Adrenal gland (tissue), 12 donors: ENCODE data around the gene PWWP2B. TPM values are rescaled to one million over a fixed set of nuclear protein-coding genes. Genes with fewer than 3 reads are reported as not detected.
A peak's percentile ranks its signal among the peaks of the same experiment; 100 is the strongest.

ENCODE experiments used
- DNase-seq, 7 donors: peaks; one replicate each; pipeline ENCODE4 v3.0.0-alpha.2; 2019 to 2020
- H3K27ac ChIP-seq, 5 donors: fragments of 200-600 bp; sonication (generic) in 4 of 5; 1 replicate in 3 of 5; 2 replicates in 2 of 5; pipeline versions ENCODE4 v1.5.1 to v1.8.0; 2016 to 2020; ENCODE audit warnings: mild to moderate bottlenecking in 1 of 5
- H3K27me3 ChIP-seq: fragments of 200-600 bp; 2 replicates; pipeline ENCODE4 v1.8.0; 2021
- H3K36me3 ChIP-seq, 2 donors: fragments of 200-600 bp; replicated peaks in 1 of 2; 1 replicate in 1 of 2; 2 replicates in 1 of 2; pipeline versions ENCODE4 v1.5.1 to v1.8.0; 2018 to 2022
- H3K4me1 ChIP-seq, 2 donors: fragments of 200-600 bp; replicated peaks in 1 of 2; 1 replicate in 1 of 2; 2 replicates in 1 of 2; pipeline versions ENCODE4 v1.5.1 to v1.8.0; 2018 to 2021
- H3K4me3 ChIP-seq, 4 donors: fragments of 200-600 bp; sonication (generic) in 3 of 4; one replicate each; pipeline ENCODE4 v1.5.1; 2016 to 2018
- H3K9me3 ChIP-seq, 3 donors: fragments of 200-600 bp; sonication (generic) in 1 of 3; replicated peaks in 1 of 3; 1 replicate in 2 of 3; 2 replicates in 1 of 3; pipeline versions ENCODE4 v1.5.1 to v1.8.0; 2016 to 2021
- CTCF ChIP-seq, 6 experiments: fragments of 450-650 bp in 4 of 6; fragments of 200-600 bp in 2 of 6; sonication (generic) in 1 of 6; IDR thresholded peaks; 1 replicate in 5 of 6; 2 replicates in 1 of 6; pipeline versions ENCODE4 v1.5.1 to v1.8.0; 2016 to 2021; ENCODE audit warnings: antibody characterized with exemption in 6 of 6, mild to moderate bottlenecking in 2 of 6, moderate library complexity in 1 of 6
- POLR2A ChIP-seq, 2 donors: fragments of 450-650 bp; IDR thresholded peaks; one replicate each; pipeline ENCODE4 v1.6.1; 2017; ENCODE audit warnings: antibody characterized with exemption in 2 of 2, mild to moderate bottlenecking in 2 of 2, moderate library complexity in 1 of 2
- WGBS, 4 donors: extraction: QIAGEN DNeasy Blood & Tissue Kit in 2 of 4; methylation state at CpG; one replicate each; pipeline versions ENCODE4 v1.1.5 to v1.1.7; 2013 to 2017; 5-methylcytosine and 5-hydroxymethylcytosine counted together
- intact Hi-C, 2 donors: fragments of 100-400 bp; cut with DNase I; formaldehyde crosslinking; loops; one replicate each; pipeline versions ENCODE4 v1.14.1 to v1.15.0; 2022 to 2023
- polyA plus RNA-seq, 3 donors: library from polyadenylated mRNA; stranded (reverse); fragments of 200-250 nt in 2 of 3; fragments of 350-450 nt in 1 of 3; fragmentation: Illumina TruSeq in 1 of 3; extraction: RNeasy Lipid Tissue Mini Kit (QIAGEN cat#74804) in 1 of 3; gene quantifications; one replicate each; pipeline ENCODE4 v1.2.3, GENCODE V29; 2013 to 2014
- total RNA-seq, 9 donors: library from RNA; depleted of rRNA in 4 of 9; stranded (reverse); fragments of >200 nt in 4 of 9; fragments of 120-200 nt in 1 of 9; fragmentation: NEBNext Ultra II Directional in 1 of 9; extraction: Animal tissue kit (Norgen Biotek cat#: 25700) in 1 of 9; gene quantifications; one replicate each; pipeline versions ENCODE4 v1.1.0 to v1.2.4, GENCODE V29; 2013 to 2023
- donor health status: healthy with polysubstance abuse.
- donor health status: Bipolar disorder and iron deficiency.
- donor health status: DM: yes; HTN: yes; CAD: no.
- donor health status: DM: no; HTN: no; CAD: no.
- donor health status: DM: no; HTN: no; CAD: no.
- donor health status: DM: yes; HTN: yes; CAD: no.

The PWWP2B gene
- total and polyA plus RNA-seq, 12 donors: 3.4 to 75.3 (median 40.7) TPM

- DNase-seq: peak; percentile 63 to 84 (median 78)
- 0 to 7% (median 2%) methylated on average over 2 to 26 of the region's 26 CpGs for WGBS, 4 donors
- intact Hi-C loops: loop anchor here (2.0 to 10.0 kb wide), 4 partner anchors 59 to 257 kb away; no protein-coding TSS in a partner anchor
These were observed 9.2 kb upstream of the PWWP2B start for GRCh38 chr10:132387764-132388210.

GRCh38 chr10:132388891-132389432, 8.0 kb upstream of the PWWP2B start:
- TF ChIP-seq POLR2A (IDR thresholded peaks at IDR 0.05) (no peak), CTCF (IDR thresholded peaks at IDR 0.05) (no peak)
- Histone ChIP-seq H3K4me3 (no peak overlapping the region), H3K36me3 (no peaks in the 10 kb centered on the region), H3K27ac (peak overlapping the region in 4 of 5 donors; percentile 45 to 83 (median 74)), H3K9me3 (no peaks in the 10 kb centered on the region), H3K4me1 (peaks cover 8 to 11% of the 10 kb centered on the region in 2 donors), H3K27me3 (no peaks in the 10 kb centered on the region)
- peak; percentile 78 to 89 (median 86) for DNase-seq
- intact Hi-C loops: loop anchor here (2.0 to 10.0 kb wide), 4 partner anchors 58 to 256 kb away; no protein-coding TSS in a partner anchor
- 19 to 43% (median 24%) methylated on average over 10 to 22 of the region's 22 CpGs for WGBS, 4 donors

More at GRCh38 chr10:132387764-132388210, 9.2 kb upstream of the PWWP2B start:
- Histone ChIP-seq H3K27me3 (no peaks in the 10 kb centered on the region), H3K4me3 (no peak overlapping the region), H3K36me3 (no peaks in the 10 kb centered on the region), H3K9me3 (no peaks in the 10 kb centered on the region), H3K27ac (peak overlapping the region in 3 of 5 donors; percentile 12 to 41 (median 21)), H3K4me1 (peaks cover 8 to 11% of the 10 kb centered on the region in 2 donors)
- TF ChIP-seq CTCF (IDR thresholded peaks at IDR 0.05) (peak; percentile 27 to 81 (median 64)), POLR2A (IDR thresholded peaks at IDR 0.05) (no peak)

- 51 to 67% (median 60%) methylated on average over 10 to 16 of the region's 16 CpGs for WGBS, 4 donors
- peak in 6 of 7 donors; percentile 31 to 61 (median 34) for DNase-seq
- TF ChIP-seq POLR2A (IDR thresholded peaks at IDR 0.05) (no peak), CTCF (IDR thresholded peaks at IDR 0.05) (no peak)
- H3K27ac ChIP-seq: peak overlapping the region in 4 of 5 donors; percentile 45 to 83 (median 74)
- intact Hi-C loops: loop anchor here (2.0 to 10.0 kb wide), 4 partner anchors 57 to 255 kb away; no protein-coding TSS in a partner anchor
- H3K9me3 ChIP-seq: no peaks in the 10 kb centered on the region
- no peaks in the 10 kb centered on the region for H3K27me3 ChIP-seq
- H3K4me1 ChIP-seq: peaks cover 11% of the 10 kb centered on the region in 2 donors
- no peaks in the 10 kb centered on the region for H3K36me3 ChIP-seq
- H3K4me3 ChIP-seq: no peak overlapping the region
These were observed 7.4 kb upstream of the PWWP2B start for GRCh38 chr10:132389433-132390169.

GRCh38 chr10:132390170-132390920, 6.7 kb upstream of the PWWP2B start:
- DNase-seq: peak in 1 of 7 donors; percentile 4
- WGBS, 4 donors: 78 to 87% (median 81%) methylated on average over 7 to 8 of the region's 8 CpGs

More at GRCh38 chr10:132390170-132390920, 6.7 kb upstream of the PWWP2B start:
- Histone ChIP-seq H3K27me3 (no peaks in the 10 kb centered on the region), H3K4me1 (peaks cover 18 to 19% of the 10 kb centered on the region in 2 donors), H3K36me3 (no peaks in the 10 kb centered on the region), H3K4me3 (no peak overlapping the region), H3K9me3 (no peaks in the 10 kb centered on the region), H3K27ac (peak overlapping the region in 1 of 5 donors; percentile 83)
- TF ChIP-seq CTCF (IDR thresholded peaks at IDR 0.05): no peak
- no peak for TF ChIP-seq POLR2A (IDR thresholded peaks at IDR 0.05)
- intact Hi-C loops: no loop called here
